ENCODE data around the gene RING1. TPM values are rescaled to one million over a fixed set of nuclear protein-coding genes. Genes with fewer than 3 reads are reported as not detected.

The RING1 gene
- total RNA-seq, 2 experiments from 2014 or later: 27.1 to 28.6 TPM

GRCh38 chr6:33236328-33236727 lies 28.0 kb downstream of the RING1 start:
- CTCF ChIA-PET: interaction anchor here (0.6 to 0.7 kb wide), 2 partner anchors 442 to 971 kb away, joined by 3 read pairs; no protein-coding TSS in a partner anchor
- no peaks in the 10 kb centered on the region for H3K9me3 ChIP-seq (ENCODE audit: control insufficient read depth in 1 of 2, insufficient read depth in 1 of 2, low read length in 2 of 2)
- no peaks in the 10 kb centered on the region for H3K4me1 ChIP-seq (ENCODE audit: insufficient read depth, low read length)
- intact Hi-C loops (cut with DNase I, micrococcal nuclease): no loop called here
- no peak overlapping the region for H3K27ac ChIP-seq (ENCODE audit: low read depth in 1 of 2, low read length in 2 of 2)
- peaks cover 11% of the 10 kb centered on the region in 2 experiments for H3K27me3 ChIP-seq (ENCODE audit: control insufficient read depth in 1 of 2, insufficient read depth in 2 of 2, low read length in 2 of 2)
- no peak overlapping the region for H3K4me3 ChIP-seq (ENCODE audit: low read length)
- POLR2A ChIA-PET: no interaction called here
- Mint-ChIP-seq H3K9me3 (no peaks in the 10 kb centered on the region), H3K4me3 (no peak overlapping the region), H3K4me1 (ENCODE audit: low read depth) (peaks cover 5% of the 10 kb centered on the region), H3K36me3 (ENCODE audit: low read depth) (no peaks in the 10 kb centered on the region), H3K27ac (no peak overlapping the region), H3K27me3 (peaks cover 41% of the 10 kb centered on the region)
- H3K36me3 ChIP-seq (ENCODE audit: insufficient read depth, low read length): no peaks in the 10 kb centered on the region
- no peak for TF ChIP-seq CTCF (IDR thresholded peaks at IDR 0.05)
- DNase-seq (no peak), ATAC-seq (ENCODE audit: poor library complexity) (no peak)

- no peaks in the 10 kb centered on the region for H3K36me3 Mint-ChIP-seq (ENCODE audit: low read depth)
- H3K4me3 ChIP-seq (ENCODE audit: low read length): no peak overlapping the region
- H3K27ac Mint-ChIP-seq: no peak overlapping the region
- H3K27ac ChIP-seq (ENCODE audit: low read depth in 1 of 2, low read length in 2 of 2): no peak overlapping the region
- peaks cover 8% of the 10 kb centered on the region for H3K4me1 Mint-ChIP-seq (ENCODE audit: low read depth)
- no peak for DNase-seq
- no peaks in the 10 kb centered on the region for H3K4me1 ChIP-seq (ENCODE audit: insufficient read depth, low read length)
- no peak for TF ChIP-seq CTCF (IDR thresholded peaks at IDR 0.05)
- CTCF ChIA-PET: interaction anchor here (0.7 kb wide), 1 partner anchor 971 kb away, joined by 3 read pairs; no protein-coding TSS in a partner anchor
- POLR2A ChIA-PET: no interaction called here
- no peaks in the 10 kb centered on the region for H3K9me3 Mint-ChIP-seq
- H3K36me3 ChIP-seq (ENCODE audit: insufficient read depth, low read length): no peaks in the 10 kb centered on the region
- no peaks in the 10 kb centered on the region for H3K9me3 ChIP-seq (ENCODE audit: control insufficient read depth in 1 of 2, insufficient read depth in 1 of 2, low read length in 2 of 2)
- peaks cover 11% of the 10 kb centered on the region in 2 experiments for H3K27me3 ChIP-seq (ENCODE audit: control insufficient read depth in 1 of 2, insufficient read depth in 2 of 2, low read length in 2 of 2)
- H3K4me3 Mint-ChIP-seq: no peak overlapping the region
- intact Hi-C loops (cut with DNase I, micrococcal nuclease): no loop called here
- H3K27me3 Mint-ChIP-seq: peaks cover 36% of the 10 kb centered on the region
- no peak for ATAC-seq (ENCODE audit: poor library complexity)
These were observed 28.6 kb downstream of the RING1 start for GRCh38 chr6:33236852-33237251.

- intact Hi-C loops (cut with DNase I, micrococcal nuclease): no loop called here
- Histone ChIP-seq H3K36me3 (ENCODE audit: insufficient read depth, low read length) (no peaks in the 10 kb centered on the region), H3K9me3 (ENCODE audit: control insufficient read depth in 1 of 2, insufficient read depth in 1 of 2, low read length in 2 of 2) (no peaks in the 10 kb centered on the region), H3K27ac (ENCODE audit: low read depth in 1 of 2, low read length in 2 of 2) (no peak overlapping the region), H3K27me3 (ENCODE audit: control insufficient read depth in 1 of 2, insufficient read depth in 2 of 2, low read length in 2 of 2) (peaks cover 6 to 9% of the 10 kb centered on the region in 2 experiments), H3K4me3 (ENCODE audit: low read length) (no peak overlapping the region), H3K4me1 (ENCODE audit: insufficient read depth, low read length) (no peaks in the 10 kb centered on the region)
- no peak for DNase-seq
- ATAC-seq (ENCODE audit: poor library complexity): no peak
- Mint-ChIP-seq H3K27me3 (peaks cover 31% of the 10 kb centered on the region), H3K4me3 (no peak overlapping the region), H3K27ac (no peak overlapping the region), H3K4me1 (ENCODE audit: low read depth) (peaks cover 12% of the 10 kb centered on the region), H3K9me3 (no peaks in the 10 kb centered on the region), H3K36me3 (ENCODE audit: low read depth) (no peaks in the 10 kb centered on the region)
- TF ChIP-seq CTCF (IDR thresholded peaks at IDR 0.05): no peak
- ChIA-PET CTCF (no interaction called here), POLR2A (interaction anchor here (1.1 kb wide), 1 partner anchor 11 kb away, joined by 3 read pairs; no protein-coding TSS in a partner anchor)
These were observed 29.4 kb downstream of the RING1 start for GRCh38 chr6:33237741-33238140.
